HEK293 (cell line): ENCODE measurements around the gene EPHA6.
"Not testable (repeated sequence)": the region's sequence is repeated elsewhere in the genome, so short reads cannot be mapped to it uniquely, and the experiment has no call there.

ENCODE experiments used
- CTCF ChIP-seq: fragments of 450-650 bp; formaldehyde crosslinking; IDR thresholded peaks from 2 replicates; pipeline ENCODE4 v1.5.1; 2016; ENCODE audit warnings: missing biosample characterization, missing genetic modification characterization
- ZBTB20 ChIP-seq: fragments of 450-650 bp; formaldehyde crosslinking; IDR thresholded peaks from 2 replicates; pipeline ENCODE4 v1.5.1; 2016; ENCODE audit warnings: missing biosample characterization, missing genetic modification characterization
- ZNF362 ChIP-seq: fragments of 450-650 bp; formaldehyde crosslinking; IDR thresholded peaks from 2 replicates; pipeline ENCODE4 v1.5.1; 2016; ENCODE audit warnings: missing biosample characterization, missing genetic modification characterization
- ZNF530 ChIP-seq: fragments of 450-650 bp; formaldehyde crosslinking; IDR thresholded peaks from 2 replicates; pipeline ENCODE4 v1.5.1; 2016; ENCODE audit warnings: low read depth, missing biosample characterization, missing genetic modification characterization

DNA sequence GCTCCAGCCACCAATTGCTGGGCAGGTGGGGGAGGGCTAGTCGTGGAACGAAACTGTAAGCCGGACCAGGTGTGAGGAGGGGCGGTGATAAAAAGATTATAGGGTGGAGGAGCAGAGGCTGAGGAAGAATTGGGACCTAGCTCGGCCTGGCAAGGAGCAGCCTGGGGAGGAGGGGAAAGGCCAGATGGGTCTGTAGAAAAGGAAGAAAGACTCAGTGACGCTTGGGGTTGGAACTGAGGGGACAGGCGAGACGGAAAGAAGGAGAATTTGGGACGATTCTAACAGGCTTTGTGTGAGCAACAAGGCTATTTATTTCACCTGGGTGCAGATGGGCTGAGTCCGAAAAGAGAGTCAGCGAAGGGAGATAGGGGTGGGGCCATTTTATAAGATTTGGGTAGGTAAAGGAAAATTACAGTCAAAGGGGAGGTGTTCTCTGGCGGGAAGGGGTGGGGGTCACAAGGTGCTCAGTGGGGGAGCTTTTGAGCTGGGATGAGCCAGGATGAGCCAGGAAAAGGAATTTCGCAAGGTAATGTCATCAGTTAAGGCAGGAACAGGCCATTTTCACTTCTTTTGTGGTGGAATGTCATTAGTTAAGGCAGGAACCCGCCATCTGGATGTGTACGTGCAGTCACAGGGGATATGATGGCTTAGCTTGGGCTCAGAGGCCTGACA, 462.6 kb downstream of the EPHA6 start:
- TF ChIP-seq CTCF (tag by site-specific recombination); ZNF530; ZBTB20 (tag by site-specific recombination); ZNF362 (tag by site-specific recombination): not testable (repeated sequence)
